ENCODE results near the gene PAGR1.
A peak's percentile ranks its signal among the peaks of the same experiment; 100 is the strongest.
"Not testable (repeated sequence)": the region's sequence is repeated elsewhere in the genome, so short reads cannot be mapped to it uniquely, and the experiment has no call there.

PAGR1 gene

DNA sequence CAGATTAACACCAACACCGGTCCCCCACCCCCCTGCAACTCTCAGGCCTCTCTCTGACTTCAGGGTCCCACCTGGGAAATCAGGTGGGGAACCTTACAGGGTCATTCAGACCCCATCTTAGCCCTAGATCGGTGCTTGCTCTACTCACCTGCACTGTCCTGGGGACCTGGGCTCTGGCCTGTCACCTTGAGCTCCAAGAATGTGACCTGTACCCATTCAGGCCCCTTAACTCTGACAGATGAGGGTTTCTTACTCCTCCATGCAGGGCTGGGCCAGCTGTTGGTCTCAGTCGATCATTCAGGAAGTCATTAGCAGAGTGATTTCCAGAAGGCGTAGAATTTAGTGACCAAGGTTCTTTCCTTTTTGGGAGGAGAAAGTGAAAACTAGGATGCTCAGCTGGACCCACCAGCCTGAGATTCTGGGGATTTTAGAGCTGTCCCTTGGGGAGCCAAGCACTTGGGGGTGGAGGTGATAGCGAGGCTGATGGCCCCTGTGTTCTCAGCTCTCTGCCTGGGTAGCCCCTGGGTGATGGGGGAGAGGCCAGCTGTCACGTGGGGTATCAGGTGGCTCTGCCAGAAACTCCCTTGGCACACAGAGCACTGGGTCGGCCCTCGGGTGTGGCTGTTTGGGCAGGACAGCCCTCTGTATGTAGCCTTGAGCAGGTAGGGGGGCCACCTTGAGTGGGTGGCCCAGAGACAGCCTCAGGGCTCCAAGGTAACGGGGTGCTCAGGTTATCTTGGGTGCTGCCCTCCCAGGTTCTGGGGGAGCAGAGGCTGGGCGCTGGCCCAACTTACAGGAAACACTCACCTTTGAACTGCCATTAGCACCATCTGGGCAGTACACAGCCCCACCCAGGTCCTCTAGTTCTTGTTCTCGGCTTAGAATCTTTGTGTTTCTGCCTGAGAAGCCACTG is 5.0 kb downstream of the PAGR1 start:
- no peaks in the 10 kb centered on the region for H3K27me3 ChIP-seq (ENCODE audit: control insufficient read depth, insufficient read depth, low read length)
- peaks cover 3% of the 10 kb centered on the region for H3K36me3 ChIP-seq (ENCODE audit: control insufficient read depth, insufficient read depth, low read length)
- H3K27ac ChIP-seq (ENCODE audit: low read depth, low read length): peak overlapping the region; percentile 80
- H3K4me3 ChIP-seq (ENCODE audit: low read length): peak overlapping the region; percentile 66
- peak overlapping the region; percentile 36 for H3K9ac ChIP-seq (ENCODE audit: low read length)
- peaks cover 31% of the 10 kb centered on the region for H3K4me1 ChIP-seq (ENCODE audit: control insufficient read depth, insufficient read depth, low read length)

DNA sequence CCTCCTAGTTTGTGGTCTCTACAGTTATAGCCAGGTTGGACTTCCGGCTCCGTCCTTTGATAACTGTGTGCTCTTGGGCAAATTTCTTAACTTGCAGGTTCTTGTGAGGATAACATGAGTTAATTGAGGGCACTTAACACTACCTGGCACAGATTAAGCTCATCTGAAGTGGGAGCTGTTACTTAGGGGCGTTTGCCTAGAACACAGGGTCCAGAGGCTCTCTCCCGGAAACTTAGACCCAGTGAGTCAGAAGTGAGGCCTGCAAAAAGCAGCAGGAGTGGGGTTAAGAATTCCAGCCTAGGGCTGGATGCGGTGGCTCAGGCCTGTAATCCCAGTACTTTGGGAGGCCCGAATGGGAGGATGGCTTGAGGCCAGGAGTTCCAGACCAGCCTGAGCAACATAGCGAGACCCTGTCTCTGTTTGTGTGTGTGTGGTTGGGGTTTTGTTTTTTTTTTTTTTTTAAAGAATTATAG is 5.7 kb downstream of the PAGR1 start:
- Histone ChIP-seq H3K36me3 (ENCODE audit: control insufficient read depth, insufficient read depth, low read length) (peaks cover 3% of the 10 kb centered on the region), H3K27ac (ENCODE audit: low read depth, low read length) (peak overlapping the region; percentile 80), H3K4me3 (ENCODE audit: low read length) (peak overlapping the region; percentile 66), H3K4me1 (ENCODE audit: control insufficient read depth, insufficient read depth, low read length) (peaks cover 34% of the 10 kb centered on the region), H3K27me3 (ENCODE audit: control insufficient read depth, insufficient read depth, low read length) (no peaks in the 10 kb centered on the region), H3K9ac (ENCODE audit: low read length) (peak overlapping the region; percentile 36)

DNA sequence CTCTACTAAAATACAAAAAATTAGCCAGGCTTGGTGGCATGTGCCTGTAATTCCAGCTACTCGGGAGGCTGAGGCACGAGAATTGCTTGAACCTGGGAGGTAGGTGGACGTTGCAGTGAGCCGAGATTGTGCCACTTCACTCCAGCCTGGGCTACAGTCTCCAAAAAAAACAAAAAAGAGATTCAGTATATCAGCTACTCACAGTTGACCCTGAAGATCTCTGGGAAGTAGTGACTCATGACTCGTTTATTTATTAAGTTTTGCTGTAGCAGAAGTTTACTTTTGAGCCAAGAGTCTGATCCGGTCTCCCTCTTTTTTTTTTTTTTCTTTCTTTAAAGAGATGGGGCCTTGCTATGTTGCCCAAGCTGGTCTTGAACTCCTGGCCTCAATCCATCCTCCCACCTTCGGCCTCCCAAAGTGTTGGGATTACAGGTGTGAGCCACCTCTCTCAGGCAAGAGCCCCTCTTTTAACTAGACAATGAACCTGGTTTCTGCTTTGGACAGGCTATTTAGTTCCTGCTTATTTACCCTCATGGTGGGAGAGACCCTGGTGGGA is 8.7 kb downstream of the PAGR1 start:
- Histone ChIP-seq H3K4me1 (ENCODE audit: control insufficient read depth, insufficient read depth, low read length) (peaks cover 33% of the 10 kb centered on the region), H3K27me3 (ENCODE audit: control insufficient read depth, insufficient read depth, low read length) (no peaks in the 10 kb centered on the region), H3K27ac (ENCODE audit: low read depth, low read length) (peak overlapping the region; percentile 62), H3K9ac (ENCODE audit: low read length) (no peak overlapping the region), H3K36me3 (ENCODE audit: control insufficient read depth, insufficient read depth, low read length) (no peaks in the 10 kb centered on the region), H3K4me3 (ENCODE audit: low read length) (peak overlapping the region; percentile 6)

DNA sequence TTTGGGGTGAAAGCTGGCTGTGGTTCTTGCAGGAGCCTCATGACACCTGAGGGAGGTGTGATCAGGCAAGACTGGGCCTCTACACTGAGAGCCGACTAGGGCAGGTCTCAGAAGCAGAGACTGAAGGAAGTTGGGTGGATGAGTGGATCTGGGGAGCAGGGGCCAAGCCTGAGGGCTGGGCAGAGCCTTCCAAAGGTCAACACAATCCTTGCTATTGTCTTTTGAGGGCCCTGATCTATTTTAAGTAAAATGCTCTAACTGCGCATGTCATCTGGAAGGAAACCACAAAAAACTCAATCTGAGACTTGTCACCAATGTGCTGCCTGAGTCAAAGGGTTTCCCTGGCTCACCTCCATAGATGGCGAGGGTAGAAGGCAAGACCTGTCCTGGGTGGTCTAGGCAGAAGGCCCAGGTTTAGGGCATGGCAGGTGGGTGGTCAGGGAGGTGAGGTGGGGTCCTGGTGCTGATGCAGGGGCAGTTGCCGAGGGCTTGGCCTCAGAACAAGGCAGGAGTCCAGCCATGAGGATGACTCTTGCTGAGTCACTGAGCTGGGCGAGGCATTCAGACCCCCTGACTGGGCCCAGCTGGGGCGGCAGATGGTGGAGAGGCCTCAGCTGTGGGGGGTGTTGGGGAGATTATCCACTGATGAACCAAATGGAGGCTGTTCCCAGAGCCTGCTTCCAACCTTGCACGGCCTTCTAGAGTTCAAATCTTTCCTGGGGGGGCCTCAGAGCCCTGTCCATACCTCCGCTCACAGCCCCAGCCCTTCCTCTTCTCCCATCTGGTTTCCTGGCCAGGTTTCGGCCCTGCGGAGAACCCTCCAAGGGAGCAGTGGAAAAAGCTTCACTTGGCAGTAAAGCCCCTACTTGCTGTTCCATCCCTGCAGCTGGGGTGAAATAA is 9.4 kb downstream of the PAGR1 start:
- peaks cover 28% of the 10 kb centered on the region for H3K4me1 ChIP-seq (ENCODE audit: control insufficient read depth, insufficient read depth, low read length)
- peak overlapping the region; percentile 34 for H3K4me3 ChIP-seq (ENCODE audit: low read length)
- no peak overlapping the region for H3K9ac ChIP-seq (ENCODE audit: low read length)
- peak overlapping the region; percentile 62 for H3K27ac ChIP-seq (ENCODE audit: low read depth, low read length)
- no peaks in the 10 kb centered on the region for H3K36me3 ChIP-seq (ENCODE audit: control insufficient read depth, insufficient read depth, low read length)
- no peaks in the 10 kb centered on the region for H3K27me3 ChIP-seq (ENCODE audit: control insufficient read depth, insufficient read depth, low read length)

DNA sequence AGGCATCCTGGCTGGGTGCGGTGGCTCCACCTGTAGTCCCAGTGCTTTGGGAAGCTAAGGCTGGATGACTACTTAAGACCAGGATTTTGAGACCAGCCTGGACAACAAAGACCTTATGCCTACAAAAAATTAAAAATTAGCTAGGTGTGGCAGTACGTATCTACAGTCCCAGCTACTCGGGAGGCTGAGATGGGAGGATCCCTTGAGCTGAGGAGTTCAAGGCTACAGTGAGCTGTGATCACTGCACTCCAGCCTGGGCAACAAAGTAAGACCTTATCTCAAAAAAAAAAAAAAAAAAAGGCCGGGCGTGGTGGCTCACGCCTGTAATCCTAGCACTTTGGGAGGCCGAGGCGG is 10.4 kb downstream of the PAGR1 start:
- Histone ChIP-seq H3K4me1 (ENCODE audit: control insufficient read depth, insufficient read depth, low read length) (peaks cover 20% of the 10 kb centered on the region), H3K9ac (ENCODE audit: low read length) (no peak overlapping the region), H3K27ac (ENCODE audit: low read depth, low read length) (peak overlapping the region; percentile 30), H3K36me3 (ENCODE audit: control insufficient read depth, insufficient read depth, low read length) (peaks cover 5% of the 10 kb centered on the region), H3K4me3 (ENCODE audit: low read length) (no peak overlapping the region), H3K27me3 (ENCODE audit: control insufficient read depth, insufficient read depth, low read length) (no peaks in the 10 kb centered on the region)

DNA sequence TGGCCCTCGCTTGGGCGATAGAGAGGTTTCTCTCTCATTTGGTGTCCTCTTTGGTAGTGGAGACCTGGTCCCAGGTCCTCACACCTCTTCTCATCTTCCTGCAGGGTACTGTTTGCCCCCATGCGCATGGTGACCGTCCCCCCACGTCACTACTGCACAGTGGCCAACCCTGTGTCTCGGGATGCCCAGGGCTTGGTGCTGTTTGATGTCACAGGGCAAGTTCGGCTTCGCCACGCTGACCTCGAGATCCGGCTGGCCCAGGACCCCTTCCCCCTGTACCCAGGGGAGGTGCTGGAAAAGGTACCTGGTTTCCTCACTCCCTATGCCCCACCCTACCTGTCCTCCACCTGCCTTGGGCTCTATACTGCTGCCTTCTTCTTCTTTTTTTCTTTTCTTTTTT is 14.8 kb downstream of the PAGR1 start:
- Histone ChIP-seq H3K27ac (ENCODE audit: low read depth, low read length) (no peak overlapping the region), H3K36me3 (ENCODE audit: control insufficient read depth, insufficient read depth, low read length) (peaks cover 32% of the 10 kb centered on the region), H3K4me3 (ENCODE audit: low read length) (no peak overlapping the region), H3K9ac (ENCODE audit: low read length) (no peak overlapping the region), H3K27me3 (ENCODE audit: control insufficient read depth, insufficient read depth, low read length) (no peaks in the 10 kb centered on the region), H3K4me1 (ENCODE audit: control insufficient read depth, insufficient read depth, low read length) (peaks cover 3% of the 10 kb centered on the region)

DNA sequence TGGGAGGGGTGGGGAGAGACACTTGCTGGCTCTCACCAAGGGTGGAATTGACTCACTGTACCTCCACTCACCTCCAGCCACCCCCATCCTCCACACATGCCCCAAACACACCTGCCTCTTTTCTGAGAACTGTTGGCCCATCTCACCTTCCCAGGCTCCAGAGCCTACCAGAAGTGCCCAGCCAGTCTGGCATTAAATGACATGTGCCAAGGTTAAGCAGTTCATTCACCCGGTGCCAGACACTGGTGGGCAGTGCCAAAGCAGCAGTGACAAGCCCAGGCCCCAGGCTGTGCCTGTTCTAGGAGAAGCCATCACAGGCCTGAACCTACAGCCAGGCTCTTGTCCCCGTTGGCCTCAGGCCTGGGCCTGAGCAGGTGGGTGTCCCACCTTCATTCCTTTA is 15.5 kb downstream of the PAGR1 start:
- H3K9ac ChIP-seq (ENCODE audit: low read length): no peak overlapping the region
- H3K27me3 ChIP-seq (ENCODE audit: control insufficient read depth, insufficient read depth, low read length): no peaks in the 10 kb centered on the region
- H3K36me3 ChIP-seq (ENCODE audit: control insufficient read depth, insufficient read depth, low read length): peaks cover 33% of the 10 kb centered on the region
- no peak overlapping the region for H3K4me3 ChIP-seq (ENCODE audit: low read length)
- H3K4me1 ChIP-seq (ENCODE audit: control insufficient read depth, insufficient read depth, low read length): no peaks in the 10 kb centered on the region
- H3K27ac ChIP-seq (ENCODE audit: low read depth, low read length): no peak overlapping the region

DNA sequence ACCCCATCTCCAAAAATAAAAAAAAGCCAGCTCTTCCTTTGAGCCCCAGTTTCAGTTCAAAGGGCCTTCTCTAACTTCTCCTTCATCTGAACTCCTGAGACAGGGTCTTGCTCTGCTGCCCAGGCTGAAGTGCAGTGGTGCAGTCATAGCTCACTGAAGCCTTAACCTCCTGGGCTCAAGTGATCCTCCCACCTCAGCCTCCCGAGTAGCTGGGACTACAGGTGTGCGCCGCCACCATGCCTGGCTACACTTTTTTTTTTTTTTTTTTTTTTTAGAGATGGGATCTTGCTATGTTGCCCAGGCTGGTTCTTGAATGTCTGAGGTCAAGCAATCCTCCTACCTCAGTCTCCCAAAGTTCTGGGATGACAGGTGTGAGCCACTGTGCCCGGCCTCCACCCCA is 17.3 kb downstream of the PAGR1 start:
- H3K4me3 ChIP-seq (ENCODE audit: low read length); H3K4me1 ChIP-seq (ENCODE audit: control insufficient read depth, insufficient read depth, low read length); H3K9ac ChIP-seq (ENCODE audit: low read length); H3K27ac ChIP-seq (ENCODE audit: low read depth, low read length); H3K27me3 ChIP-seq (ENCODE audit: control insufficient read depth, insufficient read depth, low read length): not testable (repeated sequence)
- H3K36me3 ChIP-seq (ENCODE audit: control insufficient read depth, insufficient read depth, low read length): peaks cover 47% of the 10 kb centered on the region

DNA sequence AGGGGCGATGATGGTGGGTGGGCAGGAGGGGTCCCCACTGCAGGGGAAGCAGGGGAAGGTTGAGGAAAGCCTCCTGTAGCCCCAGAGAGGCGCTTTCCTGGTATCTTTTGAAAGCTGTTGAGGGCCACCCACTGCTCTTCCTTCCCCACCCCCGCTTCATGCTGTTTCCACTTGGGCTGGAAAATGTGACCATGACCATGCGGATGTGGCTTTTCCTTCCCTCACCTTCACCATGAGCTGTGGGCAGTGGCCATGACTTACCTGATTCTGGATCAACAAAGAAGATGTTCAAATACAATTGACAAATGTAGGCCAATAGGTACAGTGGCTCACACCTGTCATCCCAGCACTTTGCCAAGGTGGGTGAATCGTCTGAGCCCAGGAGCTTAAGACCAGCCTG is 18.1 kb downstream of the PAGR1 start:
- no peak overlapping the region for H3K9ac ChIP-seq (ENCODE audit: low read length)
- H3K4me3 ChIP-seq (ENCODE audit: low read length): no peak overlapping the region
- no peaks in the 10 kb centered on the region for H3K27me3 ChIP-seq (ENCODE audit: control insufficient read depth, insufficient read depth, low read length)
- H3K36me3 ChIP-seq (ENCODE audit: control insufficient read depth, insufficient read depth, low read length): peaks cover 51% of the 10 kb centered on the region
- no peaks in the 10 kb centered on the region for H3K4me1 ChIP-seq (ENCODE audit: control insufficient read depth, insufficient read depth, low read length)
- H3K27ac ChIP-seq (ENCODE audit: low read depth, low read length): no peak overlapping the region

DNA sequence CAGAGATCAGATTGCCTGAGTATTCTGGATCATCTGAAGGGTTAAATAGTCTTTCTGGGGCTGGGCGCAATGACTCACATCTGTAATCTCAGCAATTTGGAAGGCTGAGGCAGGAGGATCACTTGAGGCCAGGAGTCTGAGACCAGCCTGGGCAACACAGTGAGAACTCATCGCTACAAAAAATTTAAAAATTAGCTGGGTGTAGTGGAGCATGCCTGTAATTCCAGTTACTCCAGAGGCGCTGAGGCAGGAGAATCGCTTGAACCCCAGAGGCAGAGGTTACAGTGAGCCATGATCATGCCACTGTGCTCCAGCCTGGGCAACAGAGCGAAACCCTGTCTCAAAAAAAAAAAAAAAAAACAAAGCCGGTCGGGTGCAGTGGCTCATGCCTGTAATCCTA is 20.0 kb downstream of the PAGR1 start:
- Histone ChIP-seq H3K27ac (ENCODE audit: low read depth, low read length) (no peak overlapping the region), H3K9ac (ENCODE audit: low read length) (no peak overlapping the region), H3K36me3 (ENCODE audit: control insufficient read depth, insufficient read depth, low read length) (peaks cover 59% of the 10 kb centered on the region), H3K27me3 (ENCODE audit: control insufficient read depth, insufficient read depth, low read length) (no peaks in the 10 kb centered on the region), H3K4me1 (ENCODE audit: control insufficient read depth, insufficient read depth, low read length) (no peaks in the 10 kb centered on the region), H3K4me3 (ENCODE audit: low read length) (no peak overlapping the region)

DNA sequence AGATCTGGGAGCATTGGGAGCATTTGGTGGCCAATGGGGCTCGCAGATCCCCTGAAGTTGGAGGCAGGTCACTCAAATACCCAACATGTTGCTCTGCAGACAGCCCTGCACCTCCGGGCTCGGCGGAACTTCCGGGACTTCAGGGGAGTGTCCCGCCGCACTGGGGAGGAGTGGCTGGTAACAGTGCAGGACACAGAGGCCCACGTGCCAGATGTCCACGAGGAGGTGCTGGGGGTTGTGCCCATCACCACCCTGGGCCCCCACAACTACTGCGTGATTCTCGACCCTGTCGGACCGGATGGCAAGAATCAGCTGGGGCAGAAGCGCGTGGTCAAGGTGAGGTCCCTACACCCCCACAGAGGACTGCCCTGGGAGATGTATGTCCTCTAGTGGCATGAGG is 20.7 kb downstream of the PAGR1 start:
- Histone ChIP-seq H3K4me3 (ENCODE audit: low read length) (no peak overlapping the region), H3K27ac (ENCODE audit: low read depth, low read length) (no peak overlapping the region), H3K4me1 (ENCODE audit: control insufficient read depth, insufficient read depth, low read length) (no peaks in the 10 kb centered on the region), H3K27me3 (ENCODE audit: control insufficient read depth, insufficient read depth, low read length) (no peaks in the 10 kb centered on the region), H3K36me3 (ENCODE audit: control insufficient read depth, insufficient read depth, low read length) (peaks cover 55% of the 10 kb centered on the region), H3K9ac (ENCODE audit: low read length) (no peak overlapping the region)

DNA sequence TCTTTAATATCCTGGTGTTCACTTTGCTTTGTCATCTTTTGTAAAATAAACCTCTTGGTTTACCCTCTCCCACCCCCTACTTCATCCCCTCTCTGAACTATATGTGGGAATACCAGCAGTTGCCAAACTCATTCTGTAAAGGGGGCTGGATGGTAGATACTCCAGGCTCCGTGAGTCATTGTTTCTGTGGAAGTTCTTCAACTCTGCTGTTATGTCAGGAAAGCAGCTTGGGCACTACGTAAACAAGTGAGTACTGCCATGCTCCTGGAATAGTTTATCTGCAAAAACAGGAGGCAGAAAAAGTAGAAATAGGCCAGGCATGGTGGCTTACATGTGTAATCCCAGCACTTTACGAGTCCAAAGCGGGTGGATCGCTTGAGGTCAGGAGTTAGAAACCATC is 21.9 kb downstream of the PAGR1 start:
- Histone ChIP-seq H3K27ac (ENCODE audit: low read depth, low read length) (no peak overlapping the region), H3K36me3 (ENCODE audit: control insufficient read depth, insufficient read depth, low read length) (peaks cover 58% of the 10 kb centered on the region), H3K9ac (ENCODE audit: low read length) (no peak overlapping the region), H3K27me3 (ENCODE audit: control insufficient read depth, insufficient read depth, low read length) (no peaks in the 10 kb centered on the region), H3K4me1 (ENCODE audit: control insufficient read depth, insufficient read depth, low read length) (no peaks in the 10 kb centered on the region), H3K4me3 (ENCODE audit: low read length) (no peak overlapping the region)
